CD4-positive, alpha-beta T cell treated with Interleukin-2 at 100 ng/mL for 4 hours (primary cell): ENCODE results near the gene CST6.
"Not testable (repeated sequence)": the region's sequence is repeated elsewhere in the genome, so short reads cannot be mapped to it uniquely, and the experiment has no call there.

ENCODE experiments used
- DNase-seq: peaks from one replicate; pipeline ENCODE4 v3.0.0-alpha.2; 2020; ENCODE audit warnings: low spot score

CST6 gene

GRCh38 chr11:66015454-66015881 lies 3.7 kb downstream of the CST6 start:
- DNase-seq: no peak

- no peak for DNase-seq
Measured at GRCh38 chr11:66015936-66016792, 4.4 kb downstream of the CST6 start.

DNA sequence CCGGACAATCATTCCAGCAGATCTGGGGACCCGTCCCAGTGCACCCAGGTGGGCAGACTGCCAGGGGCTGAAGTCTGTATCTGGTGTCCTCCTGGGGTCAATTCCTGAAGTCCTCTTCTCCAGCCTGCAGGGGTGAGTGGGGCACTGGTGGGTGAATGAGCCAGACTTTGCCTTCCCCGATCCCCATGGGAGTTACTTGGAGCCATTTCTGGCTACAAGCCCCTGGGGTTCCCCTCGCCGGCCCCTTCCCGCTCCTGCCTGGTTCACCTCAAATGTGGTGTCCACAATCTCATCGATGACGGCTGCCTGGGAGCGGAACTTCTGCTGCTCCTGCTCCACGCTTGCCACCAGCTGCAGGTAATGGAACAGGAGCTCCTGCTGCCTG lies 5.0 kb downstream of the CST6 start:
- DNase-seq: no peak

DNA sequence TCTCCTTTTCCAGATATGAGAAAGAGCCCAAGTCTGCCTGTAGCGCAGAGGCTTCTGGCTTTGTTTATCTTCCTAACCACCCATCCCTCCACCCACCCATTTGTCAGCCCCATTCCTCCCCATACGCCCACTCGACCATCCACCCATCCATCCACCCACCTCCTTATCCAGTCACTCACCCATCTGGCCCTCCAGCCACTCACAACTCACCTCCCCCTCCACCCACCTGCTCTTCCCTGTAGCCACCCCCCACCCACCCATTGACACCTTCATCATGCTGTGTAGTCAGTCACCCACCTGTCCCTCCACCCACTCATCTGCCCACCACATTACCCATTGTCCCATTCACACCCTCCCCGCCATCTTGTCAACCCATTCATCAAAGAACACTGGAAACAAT lies 5.5 kb downstream of the CST6 start:
- no peak for DNase-seq

DNA sequence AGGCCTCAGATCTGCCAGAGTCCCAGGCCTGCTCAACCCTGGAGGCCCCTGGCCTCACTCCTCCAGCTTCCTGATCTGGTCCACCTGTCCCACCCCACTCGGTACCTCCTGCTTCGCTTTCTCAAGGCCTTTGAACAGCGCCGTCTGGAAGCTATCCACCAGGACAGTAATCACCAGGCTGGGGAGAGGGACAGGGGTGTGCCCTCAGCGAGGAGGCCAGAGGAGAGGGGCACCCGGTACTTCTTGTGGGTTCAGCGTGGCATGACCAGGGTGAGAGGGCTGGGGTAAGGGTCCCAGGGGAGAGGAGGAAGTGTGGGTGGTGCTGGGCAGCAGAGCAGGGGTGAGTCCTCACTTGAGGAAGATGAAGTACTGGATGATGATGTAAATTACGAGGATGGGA lies 8.4 kb downstream of the CST6 start:
- no peak for DNase-seq

- DNase-seq: peak; percentile 17
Measured at GRCh38 chr11:66020618-66021357, 9.0 kb downstream of the CST6 start.

GRCh38 chr11:66022401-66023185 lies 10.8 kb downstream of the CST6 start:
- DNase-seq: peak; percentile 75

DNA sequence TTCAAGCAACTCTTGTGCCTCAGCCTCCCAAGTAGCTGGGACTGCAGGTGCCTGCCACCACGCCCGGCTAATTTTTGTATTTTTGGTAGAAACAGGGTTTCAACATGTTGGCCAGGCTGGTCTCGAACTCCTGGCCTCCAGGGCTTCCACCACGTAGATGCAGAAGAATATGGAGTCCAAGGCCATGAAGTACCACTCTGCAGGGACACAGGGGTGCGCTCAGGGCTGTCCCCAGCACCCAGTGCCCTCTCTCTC lies 11.3 kb downstream of the CST6 start:
- not testable (repeated sequence) for DNase-seq

GRCh38 chr11:66026017-66026529 lies 14.3 kb downstream of the CST6 start, which contains the start of gene CATSPER1:
CATSPER1 (minus strand) TSS chr11:66026479; CDS start chr11:66026379, 100 bp downstream.
- no peak for DNase-seq

DNA sequence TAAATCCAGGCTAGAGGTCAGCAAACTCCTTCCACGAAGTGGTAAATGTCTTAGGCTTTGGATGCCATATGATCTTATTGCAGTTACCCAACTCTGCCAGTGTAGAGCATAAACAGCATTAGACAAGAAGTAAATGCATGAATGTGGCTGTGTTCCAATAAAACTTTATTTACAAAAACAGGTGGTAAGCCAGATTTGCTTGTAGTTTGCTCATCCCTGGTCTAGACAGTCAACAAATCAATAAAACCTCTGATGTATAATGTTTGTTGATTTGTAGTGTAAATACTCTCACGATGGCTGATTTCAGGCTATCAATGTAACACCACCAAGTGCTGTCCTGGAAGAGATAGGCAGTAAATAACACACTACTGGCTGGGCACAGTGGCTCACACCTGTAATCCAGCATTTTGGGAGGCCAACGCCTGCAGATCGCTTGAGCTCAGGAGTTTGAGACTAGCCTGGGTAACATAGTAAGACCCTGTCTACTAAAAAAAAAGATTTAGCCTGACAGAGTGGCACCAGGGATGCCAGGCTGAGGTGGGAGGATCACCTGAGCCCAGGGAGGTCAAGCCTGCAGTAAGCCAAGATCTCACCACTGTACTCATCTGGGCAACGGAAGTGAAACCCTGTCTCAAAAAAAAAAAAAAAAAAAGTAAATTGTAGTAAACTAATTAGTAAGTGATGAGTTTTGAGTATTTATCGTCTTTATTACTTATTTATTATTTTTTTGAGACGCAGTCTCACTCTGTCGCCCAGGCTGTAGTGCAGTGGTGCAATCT lies 21.3 kb downstream of the CST6 start:
- DNase-seq: no peak

GRCh38 chr11:66035653-66036333 lies 24.0 kb downstream of the CST6 start:
- no peak for DNase-seq

DNA sequence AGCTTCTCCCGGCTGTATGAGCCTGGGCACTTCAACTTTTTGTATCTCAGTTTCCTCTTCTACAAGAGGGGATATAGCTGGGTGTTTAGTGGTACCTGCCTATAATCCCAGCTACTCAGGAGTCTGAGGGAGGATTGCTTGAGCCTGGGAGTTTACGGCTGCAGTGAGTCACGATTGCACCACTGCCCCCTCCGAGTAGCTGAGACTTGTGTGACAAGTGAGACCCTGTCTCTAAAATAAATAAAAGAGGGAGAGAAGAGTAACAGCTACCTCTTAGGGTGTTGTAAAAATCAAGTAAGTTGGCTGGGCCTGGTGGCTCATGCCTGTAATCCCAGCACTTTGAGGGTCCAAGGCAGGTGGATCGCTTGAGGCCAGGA lies 24.5 kb downstream of the CST6 start:
- DNase-seq: no peak

DNA sequence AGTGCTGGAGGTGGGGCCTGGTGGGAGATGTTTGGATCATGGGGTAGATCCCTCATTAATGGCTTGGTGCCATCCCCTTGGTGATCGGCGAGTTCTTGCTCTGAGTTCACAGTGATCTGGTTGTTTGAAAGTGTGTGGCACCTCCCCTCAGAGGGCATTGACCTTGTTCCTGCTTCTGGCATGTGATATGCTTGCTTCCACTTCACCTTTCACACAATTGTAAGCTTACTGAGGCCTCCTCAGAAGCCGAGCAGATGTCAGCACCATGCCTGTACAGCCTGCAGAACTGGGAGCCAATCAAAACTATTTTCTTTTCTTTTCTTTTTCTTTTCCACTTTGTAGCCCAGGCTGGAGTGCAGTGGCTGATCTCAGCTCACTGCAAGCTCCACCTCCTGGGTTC lies 25.5 kb downstream of the CST6 start:
- no peak for DNase-seq

GRCh38 chr11:66039765-66040164 lies 28.0 kb downstream of the CST6 start:
- no peak for DNase-seq

DNA sequence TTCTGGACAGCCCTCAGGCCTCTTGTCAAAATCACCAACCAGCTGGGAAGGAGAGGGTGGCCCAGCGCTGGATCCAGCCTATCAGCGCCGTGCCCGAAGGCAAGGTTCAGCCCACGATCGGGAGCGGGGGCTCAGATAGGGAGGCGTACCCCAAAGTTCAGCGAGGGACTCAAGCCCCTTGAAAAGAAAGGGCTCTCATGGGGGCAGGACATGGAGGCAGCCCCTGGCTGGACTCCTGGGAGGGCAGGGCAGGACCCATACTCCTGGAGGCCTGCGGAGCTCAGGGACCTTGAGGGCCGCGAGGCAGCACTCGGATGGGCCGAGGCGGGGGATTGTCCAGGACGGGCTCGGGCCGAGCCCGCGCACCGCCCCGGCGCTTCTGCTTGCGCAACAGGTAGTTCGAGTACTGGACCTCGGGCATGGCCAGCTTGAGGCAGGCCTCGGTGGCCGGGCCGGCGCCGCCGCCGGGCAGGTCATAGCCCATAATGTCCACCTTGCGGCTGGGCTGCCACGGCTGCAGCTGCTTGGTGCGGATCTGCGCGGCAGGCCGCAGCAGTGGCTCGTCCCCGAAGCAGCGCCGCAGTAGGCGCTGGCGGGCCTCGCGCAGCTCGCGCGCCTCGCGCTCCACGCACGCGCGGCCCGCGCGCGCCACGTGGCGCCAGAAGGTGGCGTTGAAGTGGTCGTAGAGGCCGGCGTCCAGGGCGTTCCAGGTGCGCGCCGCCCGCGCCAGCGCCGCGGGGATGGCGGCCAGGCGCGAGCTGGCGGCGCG lies 30.6 kb downstream of the CST6 start:
- DNase-seq: no peak

DNA sequence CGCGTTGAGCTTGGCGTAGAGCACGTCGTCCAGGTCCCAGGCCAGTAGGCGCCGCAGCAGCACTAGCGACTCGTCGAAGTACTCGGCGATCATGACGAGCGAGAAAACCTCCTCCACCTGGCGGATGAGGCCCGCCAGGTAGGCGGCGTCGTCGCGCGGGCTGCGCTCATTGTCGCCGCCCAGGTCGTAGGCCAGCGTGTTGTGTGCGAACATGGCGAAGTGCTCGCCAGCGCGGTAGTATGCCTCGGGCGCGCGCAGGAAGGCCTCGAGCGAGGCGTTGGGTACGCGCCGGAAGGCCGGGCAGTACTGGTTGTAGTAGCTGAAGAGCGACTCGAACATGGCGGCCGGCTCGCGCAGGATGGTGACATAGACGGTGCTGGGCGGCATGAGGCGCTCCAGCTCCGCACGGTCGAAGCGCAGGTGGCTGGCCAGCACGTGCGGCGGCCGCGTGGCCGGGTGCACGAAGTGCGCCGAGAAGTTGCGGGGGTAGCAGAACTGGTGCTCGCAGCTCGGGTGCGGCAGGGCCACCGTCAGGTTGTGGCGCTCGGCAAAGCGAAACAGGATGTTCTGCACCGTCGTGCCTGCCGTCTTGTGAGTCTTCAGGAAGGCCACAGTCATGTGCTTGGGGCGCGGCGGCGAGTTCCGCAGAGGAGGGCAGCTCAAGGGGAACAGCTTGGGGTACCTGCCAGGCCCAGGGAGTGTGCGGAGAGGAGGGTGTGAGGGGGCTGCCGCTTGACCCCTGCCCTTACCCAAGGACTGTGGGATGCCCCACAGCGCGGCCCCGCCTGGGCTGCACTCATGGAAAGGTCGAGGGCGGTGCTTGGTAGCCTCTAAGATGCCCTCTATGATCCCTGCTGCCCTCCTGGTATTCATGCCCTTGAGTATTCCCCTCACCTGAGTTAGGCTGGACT lies 31.4 kb downstream of the CST6 start:
- DNase-seq: no peak

GRCh38 chr11:66044757-66045156 lies 32.9 kb downstream of the CST6 start:
- DNase-seq: peak; percentile 60

DNA sequence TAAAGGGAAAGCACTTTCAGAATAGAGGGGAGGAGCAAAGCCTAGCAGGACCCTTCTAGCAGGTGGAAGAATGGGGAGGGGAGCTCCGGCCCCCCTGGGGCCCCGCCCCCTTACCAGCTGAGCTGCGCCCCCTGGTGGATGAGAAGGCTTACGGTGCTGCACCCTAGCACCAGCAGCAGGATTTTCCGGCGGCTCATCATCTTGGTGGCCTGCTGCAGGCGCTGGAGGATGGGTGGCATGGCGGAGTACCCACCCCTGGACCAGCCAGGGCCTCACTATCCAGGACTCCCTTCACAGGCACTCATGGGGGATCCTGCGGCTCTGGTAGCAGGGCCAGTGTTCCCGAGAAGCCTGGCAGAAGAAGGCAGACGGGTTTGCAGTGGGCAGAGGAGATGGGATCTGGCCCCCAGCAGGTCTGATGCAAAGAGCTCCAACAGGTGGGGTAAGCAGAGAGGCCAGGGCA lies 33.4 kb downstream of the CST6 start:
- DNase-seq: peak; percentile 83

DNA sequence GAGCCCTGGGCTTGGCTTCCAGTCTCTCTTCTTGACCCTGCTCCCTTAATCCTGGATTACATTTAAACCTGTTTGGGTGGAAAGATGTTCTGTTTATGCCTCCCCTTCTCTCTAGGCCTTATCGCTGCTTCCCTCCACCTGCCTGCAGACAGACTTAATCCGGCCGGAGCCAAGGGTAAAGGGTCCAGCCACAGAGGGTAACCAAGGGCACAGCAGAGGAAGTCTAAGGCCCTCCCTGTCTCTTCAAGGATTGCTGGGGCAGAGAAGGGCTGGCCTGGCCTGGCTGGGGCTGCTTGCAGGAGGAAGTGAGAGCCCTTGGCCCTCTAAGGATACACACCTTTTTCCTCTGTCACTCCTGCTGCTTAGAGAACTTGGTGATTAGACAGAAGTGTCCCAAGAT lies 35.1 kb downstream of the CST6 start:
- DNase-seq: no peak
